HCT116 (cell line): Measurements from ENCODE around the gene SCN3B. TPM values are rescaled to one million over a fixed set of nuclear protein-coding genes. Genes with fewer than 3 reads are reported as not detected.

Experiments
- ATAC-seq: fragments of 200-7000 bp; cut with Tn5 transposase; 2 replicates; pipeline ENCODE4 v1.9.1; 2020; ENCODE audit warnings: mild to moderate bottlenecking, moderate library complexity
- BruUV-seq: library from RNA; stranded (reverse); fragments of 400-500 nt; replicated peaks from 2 replicates; lab custom pipeline; 2021; lab: Mats Ljungman, UMichigan
- CTCF ChIA-PET: fragments of 300-600 bp; sonication (Branson Sonifier 250); formaldehyde crosslinking; loops from one replicate; lab custom pipeline; 2021; ENCODE audit warnings: antibody characterized with exemption; lab: Charles Lee
- POLR2A ChIA-PET: fragments of 300-600, 350-600 bp; sonication (Branson Sonifier 250); formaldehyde crosslinking; loops from one replicate; lab custom pipeline; 2021; ENCODE audit warnings: antibody characterized with exemption; lab: Charles Lee
- RAD21 ChIA-PET, 2 experiments: fragments of 300-600 bp; sonication (Branson Sonifier 250); formaldehyde crosslinking; loops; one replicate each; lab custom pipeline; 2023; ENCODE audit warnings: low total read pairs in 2 of 2; ENCODE audit not compliant: uncharacterized antibody in 2 of 2, unreplicated experiment in 2 of 2, low non-redundant PET in 1 of 2; lab: Charles Lee
- DNase-seq: peaks from one replicate; pipeline ENCODE4 v3.0.0-alpha.2; 2010; ENCODE audit warnings: low read depth, low spot score
- H2AFZ ChIP-seq: fragments of 200-600 bp; shearing (Covaris generic), sonication (generic); 2 replicates; pipeline ENCODE4 v1.6.1; 2017; ENCODE audit warnings: low read depth, mixed run types, mixed read lengths, antibody characterized with exemption, low read length; ENCODE audit not compliant: poor library complexity, severe bottlenecking
- H3K27ac ChIP-seq: 2 replicates; pipeline ENCODE4 v1.5.1; 2012; ENCODE audit warnings: low read depth, low read length
- H3K27me3 ChIP-seq: fragments of 200-600 bp; sonication (generic); 2 replicates; pipeline ENCODE4 v1.6.1; 2016; ENCODE audit warnings: mixed run types, low read length, mixed read lengths; ENCODE audit not compliant: insufficient read depth
- H3K36me3 ChIP-seq, 2 experiments: fragments of 200-500 bp in 1 of 2; fragments of 200-600 bp in 1 of 2; sonication (Bioruptor generic) in 1 of 2; sonication (generic) in 1 of 2; 2 replicates each; pipeline versions ENCODE4 v1.5.1 to v1.6.1; 2014 to 2016; ENCODE audit warnings: low read length in 2 of 2, inconsistent platforms in 1 of 2, mixed read lengths in 1 of 2, mixed run types in 1 of 2; ENCODE audit not compliant: insufficient read depth in 2 of 2, control insufficient read depth in 1 of 2
- H3K4me1 ChIP-seq, 2 experiments: fragments of 200-600 bp in 1 of 2; sonication (generic) in 1 of 2; 2 replicates each; pipeline versions ENCODE4 v1.5.1 to v1.6.1; 2012 to 2017; ENCODE audit warnings: low read length in 2 of 2, inconsistent platforms in 1 of 2, mild to moderate bottlenecking in 1 of 2, mixed read lengths in 1 of 2, mixed run types in 1 of 2, moderate library complexity in 1 of 2; ENCODE audit not compliant: insufficient read depth in 2 of 2, control insufficient read depth in 1 of 2
- H3K4me2 ChIP-seq: fragments of 200-600 bp; sonication (generic); 2 replicates; pipeline ENCODE4 v1.6.1; 2017; ENCODE audit warnings: mixed run types, low read length, mixed read lengths
- H3K4me3 ChIP-seq, 2 experiments: fragments of 200-600 bp in 1 of 2; sonication (generic) in 1 of 2; replicated peaks in 1 of 2; 2 replicates each; pipeline ENCODE4 v1.5.1; 2011 to 2016; ENCODE audit warnings: low read length in 2 of 2, control low read depth in 1 of 2, low read depth in 1 of 2, mild to moderate bottlenecking in 1 of 2, mixed read lengths in 1 of 2, mixed run types in 1 of 2
- H3K79me2 ChIP-seq: fragments of 200-600 bp; sonication (generic); 2 replicates; pipeline ENCODE4 v1.6.1; 2017; ENCODE audit warnings: mild to moderate bottlenecking, mixed run types, low read length, moderate library complexity, mixed read lengths; ENCODE audit not compliant: insufficient read depth
- H3K9ac ChIP-seq: fragments of 200-600 bp; sonication (generic); 2 replicates; pipeline ENCODE4 v1.6.1; 2016; ENCODE audit warnings: low read length, mixed read lengths
- H3K9me2 ChIP-seq: fragments of 200-600 bp; sonication (generic), shearing (Covaris generic); 2 replicates; pipeline ENCODE4 v1.6.1; 2017; ENCODE audit warnings: mixed run types, mild to moderate bottlenecking, moderate library complexity; ENCODE audit not compliant: insufficient read depth
- H3K9me3 ChIP-seq, 2 experiments: fragments of 200-500 bp in 1 of 2; fragments of 200-600 bp in 1 of 2; sonication (Bioruptor generic) in 1 of 2; sonication (generic) in 1 of 2; 2 replicates each; pipeline ENCODE4 v1.6.1; 2014 to 2017; ENCODE audit warnings: low read length in 2 of 2, mixed read lengths in 2 of 2, inconsistent platforms in 1 of 2, low read depth in 1 of 2, mild to moderate bottlenecking in 1 of 2, mixed run types in 1 of 2, moderate library complexity in 1 of 2; ENCODE audit not compliant: control insufficient read depth in 1 of 2, insufficient read depth in 1 of 2
- H4K20me1 ChIP-seq: fragments of 200-600 bp; sonication (generic), shearing (Covaris generic); 2 replicates; pipeline ENCODE4 v1.6.1; 2017; ENCODE audit warnings: mixed run types, mild to moderate bottlenecking, moderate library complexity; ENCODE audit not compliant: insufficient read depth
- CBX3 ChIP-seq: IDR thresholded peaks from 2 replicates; pipeline ENCODE4 v1.6.1; 2012; ENCODE audit warnings: low read depth
- CTCF ChIP-seq, 3 experiments: fragments of 200-600 bp in 1 of 3; sonication (generic) in 1 of 3; IDR thresholded peaks in 2 of 3; conservative IDR thresholded peaks in 1 of 3; 2 replicates each; pipeline ENCODE4 v1.5.1; 2012 to 2017; ENCODE audit warnings: low read depth in 2 of 3, low read length in 2 of 3, antibody characterized with exemption in 1 of 3, borderline replicate concordance in 1 of 3, control low read depth in 1 of 3, mild to moderate bottlenecking in 1 of 3, mixed read lengths in 1 of 3, mixed run types in 1 of 3, moderate library complexity in 1 of 3; ENCODE audit not compliant: insufficient read depth in 1 of 3
- RAD21 ChIP-seq: IDR thresholded peaks from 2 replicates; pipeline ENCODE4 v1.6.1; 2012; ENCODE audit warnings: low read depth, mild to moderate bottlenecking
- SP1 ChIP-seq: IDR thresholded peaks from 2 replicates; pipeline ENCODE4 v1.6.1; 2012; ENCODE audit warnings: low read depth
- SRF ChIP-seq: IDR thresholded peaks from 2 replicates; pipeline ENCODE4 v1.6.1; 2012; ENCODE audit warnings: low read depth
- YY1 ChIP-seq: IDR thresholded peaks from 2 replicates; pipeline ENCODE4 v1.6.1; 2011; ENCODE audit warnings: low read length, low read depth, moderate library complexity, mild to moderate bottlenecking; ENCODE audit not compliant: insufficient replicate concordance; ENCODE audit errors: extremely low read depth
- ZBTB33 ChIP-seq: IDR thresholded peaks from 2 replicates; pipeline ENCODE4 v1.6.1; 2011; ENCODE audit warnings: mild to moderate bottlenecking, low read length, moderate library complexity; ENCODE audit not compliant: insufficient replicate concordance; ENCODE audit errors: extremely low read depth
- ZNF274 ChIP-seq: fragments of 200-500 bp; sonication (Bioruptor generic); IDR thresholded peaks from 2 replicates; pipeline ENCODE4 v1.6.1; 2014; ENCODE audit warnings: mild to moderate bottlenecking, low read depth, low read length, inconsistent platforms
- intact Hi-C: fragments of 100-400 bp; cut with micrococcal nuclease; formaldehyde crosslinking; loops from 2 replicates; pipeline ENCODE4 v1.10.0; 2022
- total RNA-seq: library from RNA; stranded (reverse); gene quantifications from one replicate; pipeline ENCODE4 v1.2.1, GENCODE V29; 2021; ENCODE audit not compliant: unreplicated experiment

SCN3B gene
- total RNA-seq, 1 experiment from 2014 or later = 0.05 TPM

DNA sequence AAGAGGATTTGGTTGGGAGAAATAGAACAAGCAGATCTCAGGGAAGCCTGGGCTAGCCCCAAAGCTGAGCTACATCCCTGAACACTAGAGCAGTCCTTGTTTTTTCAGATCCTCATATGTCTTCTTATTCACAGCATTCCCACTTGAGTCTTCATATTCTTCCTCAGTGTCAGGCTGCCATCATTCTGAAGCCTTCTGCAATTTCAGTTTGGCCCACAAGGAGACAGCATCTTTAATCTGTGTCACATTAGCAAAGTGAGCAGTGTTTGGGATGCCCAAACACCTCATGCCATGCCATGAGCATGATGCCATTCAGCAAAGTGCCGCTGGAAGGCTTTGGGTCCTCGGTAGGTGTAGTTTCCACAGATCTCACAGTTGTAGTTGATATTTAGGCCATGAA, 56.6 kb downstream of the SCN3B start:
- Histone ChIP-seq H2AFZ (no peak overlapping the region), H3K9me2 (no peaks in the 10 kb centered on the region), H3K9ac (no peak overlapping the region), H3K27me3 (no peaks in the 10 kb centered on the region), H3K4me3 (no peak overlapping the region), H3K27ac (no peak overlapping the region)
- intact Hi-C loops = loop anchor here (5.0 kb wide), 1 partner anchor 34 kb away; no protein-coding TSS in a partner anchor
- CTCF ChIA-PET = no interaction called here
- RAD21 ChIA-PET = no interaction called here
- DNase-seq (no peak), ATAC-seq (peak; percentile 58; the same call in 1 of the 2 replicates)
- peak in 2 of 3 experiments; percentile 19 to 44; a peak in 3 of 6 replicates for TF ChIP-seq CTCF (IDR thresholded peaks at IDR 0.05 in 2 of 3, conservative IDR thresholded peaks at IDR 0.05 in 1 of 3; ENCODE audit: borderline replicate concordance in 1 of 3, insufficient read depth in 1 of 3, low read depth in 2 of 3, low read length in 2 of 3)
- TF ChIP-seq RAD21 = no peak
- TF ChIP-seq, all 23 proteins: peak for 1
- no peak overlapping the region for H3K4me2 ChIP-seq
- H3K79me2 ChIP-seq = no peaks in the 10 kb centered on the region
- POLR2A ChIA-PET = no interaction called here
- H3K36me3 ChIP-seq = no peaks in the 10 kb centered on the region
- H3K9me3 ChIP-seq = no peaks in the 10 kb centered on the region
- no TSS peak for BruUV-seq
- no peaks in the 10 kb centered on the region for H4K20me1 ChIP-seq
- no peaks in the 10 kb centered on the region for H3K4me1 ChIP-seq

DNA sequence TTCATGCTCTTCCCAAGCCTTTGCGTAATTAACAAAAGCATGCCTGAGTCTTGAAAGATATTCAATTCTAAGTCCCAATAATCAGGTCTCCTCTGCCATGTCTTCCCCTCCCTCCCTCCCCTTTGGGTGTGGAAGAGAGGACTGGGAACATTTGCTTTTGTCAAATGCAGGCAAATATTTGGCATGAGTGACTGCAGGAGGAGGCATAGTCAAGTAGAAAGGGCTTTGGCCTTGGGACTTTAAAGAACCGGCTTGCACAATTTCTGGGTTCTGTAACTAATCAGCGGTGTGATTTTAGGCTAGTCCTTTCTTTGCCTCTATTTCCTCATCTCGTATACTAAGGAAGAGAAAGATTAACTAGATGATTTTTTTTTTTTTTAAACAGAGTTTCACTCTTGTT, 59.5 kb downstream of the SCN3B start:
- POLR2A ChIA-PET = no interaction called here
- DNase-seq (no peak), ATAC-seq (no peak)
- CTCF ChIA-PET = no interaction called here
- no peaks in the 10 kb centered on the region for H4K20me1 ChIP-seq
- no peak overlapping the region for H3K9ac ChIP-seq
- H3K4me1 ChIP-seq = peaks cover 11% of the 10 kb centered on the region in 2 experiments
- no peak overlapping the region for H2AFZ ChIP-seq
- RAD21 ChIA-PET = no interaction called here
- intact Hi-C loops = loop anchor here (5.0 kb wide), 1 partner anchor 37 kb away; no protein-coding TSS in a partner anchor
- H3K79me2 ChIP-seq = no peaks in the 10 kb centered on the region
- no peak overlapping the region for H3K27ac ChIP-seq
- no TSS peak for BruUV-seq
- H3K9me3 ChIP-seq = no peaks in the 10 kb centered on the region
- H3K4me2 ChIP-seq = no peak overlapping the region
- no peak overlapping the region for H3K4me3 ChIP-seq
- no peaks in the 10 kb centered on the region for H3K36me3 ChIP-seq
- no peaks in the 10 kb centered on the region for H3K9me2 ChIP-seq
- H3K27me3 ChIP-seq = no peaks in the 10 kb centered on the region
- TF ChIP-seq SP1 (no peak), YY1 (no peak), SRF (no peak), ZBTB33 (no peak), ZNF274 (no peak), CTCF (IDR thresholded peaks at IDR 0.05 in 2 of 3, conservative IDR thresholded peaks at IDR 0.05 in 1 of 3; ENCODE audit: borderline replicate concordance in 1 of 3, insufficient read depth in 1 of 3, low read depth in 2 of 3, low read length in 2 of 3) (no peak), CBX3 (no peak)
